PC-9 (cell line): ENCODE measurements around the gene CLEC16A. TPM values are rescaled to one million over a fixed set of nuclear protein-coding genes. Genes with fewer than 3 reads are reported as not detected.
A peak's percentile ranks its signal among the peaks of the same experiment; 100 is the strongest.

ENCODE experiments used
- BruUV-seq: library from RNA; stranded (reverse); fragments of 400-500 nt; replicated peaks from 2 replicates; lab custom pipeline; 2021; lab: Mats Ljungman, UMichigan
- CTCF ChIA-PET: fragments of 300-600 bp; sonication (Branson Sonifier 250); formaldehyde crosslinking; loops from one replicate; lab custom pipeline; 2022; ENCODE audit warnings: antibody characterized with exemption; lab: Charles Lee
- POLR2A ChIA-PET: fragments of 300-600 bp; sonication (Branson Sonifier 250); formaldehyde crosslinking; loops from one replicate; lab custom pipeline; 2022; ENCODE audit warnings: antibody characterized with exemption; ENCODE audit not compliant: unreplicated experiment; lab: Charles Lee
- DNase-seq, 2 experiments: peaks; one replicate each; pipeline versions ENCODE4 v3.0.0 to v3.0.0-alpha.2; 2015 to 2022; ENCODE audit warnings: mixed read lengths in 1 of 2
- H2AFZ ChIP-seq: fragments of 200-600 bp; sonication (generic); 2 replicates; pipeline ENCODE4 v1.8.1; 2017; ENCODE audit warnings: antibody characterized with exemption
- H3F3A ChIP-seq: fragments of 200-600 bp; sonication (generic); 2 replicates; pipeline ENCODE4 v1.8.1; 2017; ENCODE audit warnings: antibody characterized with exemption, mild to moderate bottlenecking, low read depth; ENCODE audit not compliant: insufficient read depth
- H3K27ac ChIP-seq: fragments of 200-600 bp; sonication (generic); 2 replicates; pipeline ENCODE4 v1.6.1; 2016; ENCODE audit warnings: mixed run types
- H3K27me3 ChIP-seq: fragments of 200-600 bp; sonication (generic); 2 replicates; pipeline ENCODE4 v1.6.1; 2016; ENCODE audit warnings: low read depth, mixed run types; ENCODE audit not compliant: insufficient read depth
- H3K36me3 ChIP-seq: fragments of 200-600 bp; sonication (generic); 2 replicates; pipeline ENCODE4 v1.6.1; 2016; ENCODE audit warnings: low read depth, mixed run types
- H3K4me1 ChIP-seq: fragments of 200-600 bp; sonication (generic); replicated peaks from 2 replicates; pipeline ENCODE4 v1.6.1; 2016; ENCODE audit warnings: mixed run types; ENCODE audit not compliant: insufficient read depth
- H3K4me2 ChIP-seq: fragments of 200-600 bp; sonication (generic); 2 replicates; pipeline ENCODE4 v1.6.1; 2017; ENCODE audit warnings: mixed run types
- H3K4me3 ChIP-seq: fragments of 200-600 bp; sonication (generic); 2 replicates; pipeline ENCODE4 v1.6.1; 2016; ENCODE audit warnings: mixed run types
- H3K79me2 ChIP-seq: fragments of 200-600 bp; sonication (generic); 2 replicates; pipeline ENCODE4 v1.6.1; 2017; ENCODE audit warnings: low read depth, mixed run types
- H3K9me2 ChIP-seq: fragments of 200-600 bp; sonication (generic); 2 replicates; pipeline ENCODE4 v1.8.1; 2017; ENCODE audit warnings: mild to moderate bottlenecking; ENCODE audit not compliant: insufficient read depth
- H3K9me3 ChIP-seq: fragments of 200-600 bp; sonication (generic); 2 replicates; pipeline ENCODE4 v1.8.1; 2016; ENCODE audit warnings: low read depth; ENCODE audit not compliant: insufficient read depth
- H4K20me1 ChIP-seq: fragments of 200-600 bp; sonication (generic); 2 replicates; pipeline ENCODE4 v1.8.1; 2017; ENCODE audit not compliant: insufficient read depth
- CTCF ChIP-seq: fragments of 200-600 bp; sonication (generic); conservative IDR thresholded peaks from 2 replicates; pipeline ENCODE4 v1.6.1; 2017; ENCODE audit warnings: mixed run types, antibody characterized with exemption, mild to moderate bottlenecking, moderate library complexity
- EZH2 ChIP-seq: fragments of 200-600 bp; sonication (generic); IDR thresholded peaks from 2 replicates; pipeline ENCODE4 v1.8.0; 2017; ENCODE audit warnings: antibody characterized with exemption, low read depth
- intact Hi-C: fragments of 100-400 bp; cut with micrococcal nuclease; formaldehyde crosslinking; loops from one replicate; pipeline ENCODE4 v1.10.0; 2022; ENCODE audit not compliant: unreplicated experiment
- total RNA-seq: library from RNA; stranded (reverse); gene quantifications from 2 replicates; pipeline ENCODE4 v1.2.3, GENCODE V29; 2021

CLEC16A gene
- total RNA-seq, 1 experiment from 2014 or later, result 34.9 TPM

- Histone ChIP-seq H3K4me3 (no peak overlapping the region), H3F3A (peaks cover 5% of the 10 kb centered on the region; the same call in 1 of the 2 replicates), H3K27ac (no peak overlapping the region), H3K4me2 (no peak overlapping the region), H4K20me1 (no peaks in the 10 kb centered on the region), H3K9me2 (no peaks in the 10 kb centered on the region), H3K36me3 (no peaks in the 10 kb centered on the region), H3K27me3 (no peaks in the 10 kb centered on the region), H3K9me3 (no peaks in the 10 kb centered on the region), H3K79me2 (no peaks in the 10 kb centered on the region), H3K4me1 (peaks cover 6% of the 10 kb centered on the region), H2AFZ (no peak overlapping the region)
- ChIA-PET POLR2A (no interaction called here), CTCF (no interaction called here)
- intact Hi-C loops, result no loop called here
- BruUV-seq, result no TSS peak
- no peak for DNase-seq
- TF ChIP-seq CTCF, result no peak
- TF ChIP-seq EZH2, result no peak
These were observed 140.6 kb downstream of the CLEC16A start for GRCh38 chr16:11084876-11085485.

- CTCF ChIA-PET, result no interaction called here
- no peaks in the 10 kb centered on the region for H3K9me3 ChIP-seq
These were observed 141.6 kb downstream of the CLEC16A start for GRCh38 chr16:11085916-11086315.

GRCh38 chr16:11087691-11088073 is 143.3 kb downstream of the CLEC16A start:
- Histone ChIP-seq H3K4me3 (no peak overlapping the region), H3K27ac (no peak overlapping the region), H3K27me3 (no peaks in the 10 kb centered on the region), H3K9me3 (no peaks in the 10 kb centered on the region), H3K9me2 (no peaks in the 10 kb centered on the region), H3K4me1 (peaks cover 6% of the 10 kb centered on the region), H3K36me3 (no peaks in the 10 kb centered on the region), H3F3A (peaks cover 5% of the 10 kb centered on the region; the same call in 1 of the 2 replicates), H3K79me2 (no peaks in the 10 kb centered on the region), H2AFZ (no peak overlapping the region), H3K4me2 (no peak overlapping the region), H4K20me1 (no peaks in the 10 kb centered on the region)
- intact Hi-C loops, result no loop called here
- ChIA-PET CTCF (interaction anchor here (0.7 to 0.9 kb wide), 3 partner anchors 104 to 168 kb away, joined by 4 read pairs; partner anchors contain the start of gene SOCS1), POLR2A (interaction anchor here (0.6 kb wide), 1 partner anchor 78 kb away, joined by 8 read pairs; no protein-coding TSS in a partner anchor)
- peak in 1 of 2 experiments; percentile 34 for DNase-seq
- no TSS peak for BruUV-seq
- TF ChIP-seq EZH2, result no peak
- no peak for TF ChIP-seq CTCF

More at GRCh38 chr16:11085916-11086315, 141.6 kb downstream of the CLEC16A start:
- no peak overlapping the region for H3K4me2 ChIP-seq
- H3K79me2 ChIP-seq, result no peaks in the 10 kb centered on the region
- POLR2A ChIA-PET, result no interaction called here
- intact Hi-C loops, result no loop called here
- BruUV-seq, result no TSS peak
- H3K4me3 ChIP-seq, result no peak overlapping the region
- H3F3A ChIP-seq, result peaks cover 5% of the 10 kb centered on the region; the same call in 1 of the 2 replicates
- no peaks in the 10 kb centered on the region for H3K36me3 ChIP-seq
- H3K4me1 ChIP-seq, result peaks cover 6% of the 10 kb centered on the region
- no peak for DNase-seq
- no peak overlapping the region for H3K27ac ChIP-seq
- TF ChIP-seq EZH2 (no peak), CTCF (no peak)
- H3K9me2 ChIP-seq, result no peaks in the 10 kb centered on the region
- H3K27me3 ChIP-seq, result no peaks in the 10 kb centered on the region
- H4K20me1 ChIP-seq, result no peaks in the 10 kb centered on the region
- no peak overlapping the region for H2AFZ ChIP-seq
